ENCODE results near the gene BMPR2. TPM values are rescaled to one million over a fixed set of nuclear protein-coding genes. Genes with fewer than 3 reads are reported as not detected.
"Not testable (repeated sequence)": the region's sequence is repeated elsewhere in the genome, so short reads cannot be mapped to it uniquely, and the experiment has no call there.

Gene BMPR2
- total RNA-seq, 1 experiment from 2014 or later = 10.0 TPM

DNA sequence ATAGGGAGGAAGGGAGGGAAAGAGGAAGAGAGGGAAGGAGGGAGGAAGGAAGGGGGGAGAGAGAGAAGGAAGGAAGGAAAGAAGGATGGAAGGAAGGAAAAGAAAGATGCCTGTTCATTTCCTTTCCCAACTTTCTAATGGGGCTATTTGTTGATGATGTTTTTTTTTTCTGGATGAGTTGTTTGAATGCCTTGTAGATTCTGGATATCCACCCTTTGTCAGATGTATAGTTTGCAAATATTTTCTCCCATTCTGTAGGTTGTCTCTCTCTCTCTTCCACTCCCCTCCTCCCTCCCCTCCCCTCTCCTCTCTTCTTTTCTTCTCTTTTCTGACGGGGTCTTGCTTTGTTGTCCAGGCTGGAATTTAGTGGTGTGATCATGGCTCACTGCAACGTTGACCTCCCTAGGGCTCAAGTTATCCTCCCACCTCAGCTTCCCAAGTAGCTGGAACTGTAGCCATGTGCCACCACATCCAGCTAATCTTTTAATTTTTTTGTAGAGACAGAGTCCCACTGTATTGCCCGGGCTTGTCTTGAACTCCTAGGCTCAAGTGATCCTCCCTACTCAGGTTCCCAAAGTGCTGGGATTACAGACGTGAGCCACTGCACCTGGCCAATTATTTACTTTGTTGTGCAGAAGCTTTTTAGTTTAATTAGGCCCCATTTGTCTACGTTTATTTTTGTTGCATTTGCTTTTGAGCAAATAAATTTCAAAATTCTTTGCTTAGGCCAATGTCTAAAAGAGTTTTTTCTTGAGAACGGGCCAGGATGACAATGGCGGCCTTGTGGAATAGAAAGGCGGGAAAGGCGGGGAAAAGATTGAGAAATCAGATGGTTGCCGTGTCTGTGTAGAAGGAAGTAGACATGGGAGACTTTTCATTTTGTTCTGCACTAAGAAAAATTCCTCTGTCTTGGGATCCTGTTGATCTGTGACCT, 201.4 kb downstream of the BMPR2 start:
- Histone ChIP-seq H4K20me1 (ENCODE audit: low read length) (no peaks in the 10 kb centered on the region), H3K79me2 (ENCODE audit: low read length) (no peaks in the 10 kb centered on the region), H3K4me2 (ENCODE audit: low read length) (no peak overlapping the region), H3F3A (ENCODE audit: low read length, unreplicated experiment) (no peaks in the 10 kb centered on the region), H3K9ac (ENCODE audit: low read length) (no peak overlapping the region), H3K27me3 (ENCODE audit: low read length) (no peaks in the 10 kb centered on the region), H3K27ac (ENCODE audit: low read length) (no peak overlapping the region), H3K4me3 (ENCODE audit: low read length) (no peak overlapping the region), H2AFZ (ENCODE audit: low read length) (no peak overlapping the region), H3K9me3 (ENCODE audit: low read length) (no peaks in the 10 kb centered on the region), H3K9me2 (replicated peaks; ENCODE audit: low read length) (no peaks in the 10 kb centered on the region), H3K36me3 (ENCODE audit: low read depth, low read length) (no peaks in the 10 kb centered on the region), H3K4me1 (ENCODE audit: insufficient read depth, low read length) (no peaks in the 10 kb centered on the region; the same call in 1 of the 2 replicates)
- DNase-seq = no peak
- TF ChIP-seq EZH2 (IDR thresholded peaks at IDR 0.05; ENCODE audit: low read length, unreplicated experiment) = no peak
- TF ChIP-seq EZH2phosphoT487 (IDR thresholded peaks at IDR 0.05; ENCODE audit: borderline replicate concordance, low read length) = no peak
- TF ChIP-seq, protein P1, sequence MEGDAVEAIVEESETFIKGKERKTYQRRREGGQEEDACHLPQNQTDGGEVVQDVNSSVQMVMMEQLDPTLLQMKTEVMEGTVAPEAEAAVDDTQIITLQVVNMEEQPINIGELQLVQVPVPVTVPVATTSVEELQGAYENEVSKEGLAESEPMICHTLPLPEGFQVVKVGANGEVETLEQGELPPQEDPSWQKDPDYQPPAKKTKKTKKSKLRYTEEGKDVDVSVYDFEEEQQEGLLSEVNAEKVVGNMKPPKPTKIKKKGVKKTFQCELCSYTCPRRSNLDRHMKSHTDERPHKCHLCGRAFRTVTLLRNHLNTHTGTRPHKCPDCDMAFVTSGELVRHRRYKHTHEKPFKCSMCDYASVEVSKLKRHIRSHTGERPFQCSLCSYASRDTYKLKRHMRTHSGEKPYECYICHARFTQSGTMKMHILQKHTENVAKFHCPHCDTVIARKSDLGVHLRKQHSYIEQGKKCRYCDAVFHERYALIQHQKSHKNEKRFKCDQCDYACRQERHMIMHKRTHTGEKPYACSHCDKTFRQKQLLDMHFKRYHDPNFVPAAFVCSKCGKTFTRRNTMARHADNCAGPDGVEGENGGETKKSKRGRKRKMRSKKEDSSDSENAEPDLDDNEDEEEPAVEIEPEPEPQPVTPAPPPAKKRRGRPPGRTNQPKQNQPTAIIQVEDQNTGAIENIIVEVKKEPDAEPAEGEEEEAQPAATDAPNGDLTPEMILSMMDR (conservative IDR thresholded peaks at IDR 0.05; ENCODE audit: low read depth, low read length) = no peak
- intact Hi-C loops (cut with micrococcal nuclease) = loop anchor here (10.0 kb wide), 1 partner anchor 547 kb away; no protein-coding TSS in a partner anchor
- ChIA-PET CTCF (no interaction called here), POLR2A (ENCODE audit: unreplicated experiment) (no interaction called here)
- no TSS peak for BruUV-seq (replicated peaks)
- no peak for ATAC-seq

DNA sequence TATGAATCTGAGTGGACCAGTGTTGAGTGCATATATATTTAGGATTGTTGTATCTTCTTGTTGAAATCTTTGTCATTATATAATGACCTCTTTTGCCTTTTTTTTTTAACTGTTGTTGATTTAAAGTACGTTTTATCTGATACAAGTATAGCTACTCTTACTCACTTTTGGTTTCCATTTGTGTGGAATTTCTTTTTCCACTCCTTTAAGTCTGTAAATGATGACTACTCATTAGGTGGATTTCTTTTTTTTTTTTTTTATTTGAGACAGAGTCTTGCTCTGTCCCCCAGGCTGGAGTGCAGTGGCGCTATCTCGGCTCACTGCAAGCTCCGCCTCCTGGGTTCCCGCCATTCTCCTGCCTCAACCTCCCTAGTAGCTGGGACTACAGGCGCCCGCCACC, 206.7 kb downstream of the BMPR2 start:
- H3K36me3 ChIP-seq (ENCODE audit: low read depth, low read length); BruUV-seq (replicated peaks); H3K27ac ChIP-seq (ENCODE audit: low read length); H2AFZ ChIP-seq (ENCODE audit: low read length); H3K4me1 ChIP-seq (ENCODE audit: insufficient read depth, low read length); H4K20me1 ChIP-seq (ENCODE audit: low read length); H3F3A ChIP-seq (ENCODE audit: low read length, unreplicated experiment); H3K4me3 ChIP-seq (ENCODE audit: low read length); H3K9ac ChIP-seq (ENCODE audit: low read length); H3K4me2 ChIP-seq (ENCODE audit: low read length); POLR2A ChIA-PET (ENCODE audit: unreplicated experiment); H3K9me3 ChIP-seq (ENCODE audit: low read length); DNase-seq; ATAC-seq; H3K9me2 ChIP-seq (replicated peaks; ENCODE audit: low read length); H3K27me3 ChIP-seq (ENCODE audit: low read length); H3K79me2 ChIP-seq (ENCODE audit: low read length): not testable (repeated sequence)
- intact Hi-C loops (cut with micrococcal nuclease) = loop anchor here (10.0 kb wide), 1 partner anchor 222 kb away; no protein-coding TSS in a partner anchor
- CTCF ChIA-PET = interaction anchor here (0.6 kb wide), 1 partner anchor 1232 kb away, joined by 4 read pairs; no protein-coding TSS in a partner anchor

DNA sequence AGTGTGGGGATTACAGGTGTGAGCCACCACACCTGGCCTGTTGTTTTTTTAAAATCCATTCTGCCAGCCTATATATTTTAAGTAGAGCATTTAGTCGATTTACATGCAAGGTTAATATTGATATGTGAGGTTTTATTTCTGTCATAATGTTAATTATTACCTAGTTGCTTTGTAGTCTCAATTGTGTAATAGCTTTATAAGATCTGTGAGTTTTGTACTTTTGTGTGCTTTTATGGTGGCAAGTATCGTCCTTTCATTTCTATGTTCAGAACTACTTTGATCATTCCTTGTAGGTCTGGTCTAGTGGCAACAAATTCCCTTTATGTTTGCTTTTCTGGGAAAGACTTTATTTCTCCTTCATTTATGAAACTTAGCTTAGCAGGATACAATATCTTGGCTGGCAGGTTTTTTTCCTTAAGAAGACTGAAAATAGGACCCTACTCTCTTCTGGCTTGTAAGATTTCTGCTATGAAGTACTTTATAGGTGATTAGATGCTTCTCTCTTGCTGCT, 207.6 kb downstream of the BMPR2 start:
- Histone ChIP-seq H3K9ac (ENCODE audit: low read length) (no peak overlapping the region), H4K20me1 (ENCODE audit: low read length) (no peaks in the 10 kb centered on the region), H3K4me1 (ENCODE audit: insufficient read depth, low read length) (peaks cover 4% of the 10 kb centered on the region), H3K27me3 (ENCODE audit: low read length) (no peaks in the 10 kb centered on the region), H3K9me2 (replicated peaks; ENCODE audit: low read length) (no peaks in the 10 kb centered on the region), H3K36me3 (ENCODE audit: low read depth, low read length) (no peaks in the 10 kb centered on the region), H3K27ac (ENCODE audit: low read length) (no peak overlapping the region), H3K9me3 (ENCODE audit: low read length) (no peaks in the 10 kb centered on the region), H2AFZ (ENCODE audit: low read length) (no peak overlapping the region), H3K4me3 (ENCODE audit: low read length) (no peak overlapping the region), H3K4me2 (ENCODE audit: low read length) (no peak overlapping the region), H3K79me2 (ENCODE audit: low read length) (no peaks in the 10 kb centered on the region), H3F3A (ENCODE audit: low read length, unreplicated experiment) (no peaks in the 10 kb centered on the region)
- ChIA-PET CTCF (no interaction called here), POLR2A (ENCODE audit: unreplicated experiment) (no interaction called here)
- intact Hi-C loops (cut with micrococcal nuclease) = loop anchor here (10.0 kb wide), 1 partner anchor 221 kb away; no protein-coding TSS in a partner anchor
- BruUV-seq (replicated peaks) = no TSS peak
- DNase-seq (no peak), ATAC-seq (no peak)
- TF ChIP-seq EZH2phosphoT487 (IDR thresholded peaks at IDR 0.05; ENCODE audit: borderline replicate concordance, low read length) (no peak), EZH2 (IDR thresholded peaks at IDR 0.05; ENCODE audit: low read length, unreplicated experiment) (no peak)
- TF ChIP-seq, protein P1 (conservative IDR thresholded peaks at IDR 0.05; ENCODE audit: low read depth, low read length) = no peak

Measured in PC-3 (cell line).